ENCODE measurements around the gene CIITA. TPM values are rescaled to one million over a fixed set of nuclear protein-coding genes. Genes with fewer than 3 reads are reported as not detected.
A peak's percentile ranks its signal among the peaks of the same experiment; 100 is the strongest.
"Not testable (repeated sequence)": the region's sequence is repeated elsewhere in the genome, so short reads cannot be mapped to it uniquely, and the experiment has no call there.

CIITA gene
- total RNA-seq, 2 experiments from 2014 or later = 1.8 to 3.2 TPM

DNA sequence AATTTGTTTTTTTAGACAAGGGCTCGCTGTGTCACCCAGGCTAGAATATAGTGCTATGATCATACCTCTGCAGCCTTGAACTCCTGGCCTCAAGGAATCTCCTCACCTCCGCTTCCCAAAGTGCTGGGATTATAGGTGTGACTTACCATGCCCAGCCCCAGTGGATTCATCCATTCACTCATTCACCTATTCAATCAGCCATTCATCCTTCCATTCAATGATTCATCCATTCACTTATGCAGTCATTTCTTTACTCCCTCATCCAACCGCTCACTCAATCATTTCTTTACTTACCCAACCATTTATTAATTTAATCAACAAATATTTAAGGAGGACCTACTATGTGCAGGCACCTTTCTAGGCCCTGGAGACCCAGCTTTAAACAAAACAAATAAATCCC lies 39.5 kb downstream of the CIITA start:
- no peaks in the 10 kb centered on the region for H3K9me3 Mint-ChIP-seq
- no peaks in the 10 kb centered on the region for H3K27me3 Mint-ChIP-seq
- intact Hi-C loops (cut with micrococcal nuclease) = loop anchor here (2.0 to 5.0 kb wide), 2 partner anchors 46 to 104 kb away; no protein-coding TSS in a partner anchor
- peaks cover 15% of the 10 kb centered on the region for H3K4me1 Mint-ChIP-seq (ENCODE audit: low read depth)
- ChIA-PET CTCF (interaction anchor here (0.7 to 4.8 kb wide), 5 partner anchors 172 to 402 kb away, joined by 3 to 36 read pairs (median 7); partner anchors contain the start of gene NUBP1), POLR2A (no interaction called here)
- H3K36me3 Mint-ChIP-seq = no peaks in the 10 kb centered on the region
- DNase-seq = no peak
- H3K4me3 Mint-ChIP-seq = no peak overlapping the region
- H3K27ac Mint-ChIP-seq = no peak overlapping the region

DNA sequence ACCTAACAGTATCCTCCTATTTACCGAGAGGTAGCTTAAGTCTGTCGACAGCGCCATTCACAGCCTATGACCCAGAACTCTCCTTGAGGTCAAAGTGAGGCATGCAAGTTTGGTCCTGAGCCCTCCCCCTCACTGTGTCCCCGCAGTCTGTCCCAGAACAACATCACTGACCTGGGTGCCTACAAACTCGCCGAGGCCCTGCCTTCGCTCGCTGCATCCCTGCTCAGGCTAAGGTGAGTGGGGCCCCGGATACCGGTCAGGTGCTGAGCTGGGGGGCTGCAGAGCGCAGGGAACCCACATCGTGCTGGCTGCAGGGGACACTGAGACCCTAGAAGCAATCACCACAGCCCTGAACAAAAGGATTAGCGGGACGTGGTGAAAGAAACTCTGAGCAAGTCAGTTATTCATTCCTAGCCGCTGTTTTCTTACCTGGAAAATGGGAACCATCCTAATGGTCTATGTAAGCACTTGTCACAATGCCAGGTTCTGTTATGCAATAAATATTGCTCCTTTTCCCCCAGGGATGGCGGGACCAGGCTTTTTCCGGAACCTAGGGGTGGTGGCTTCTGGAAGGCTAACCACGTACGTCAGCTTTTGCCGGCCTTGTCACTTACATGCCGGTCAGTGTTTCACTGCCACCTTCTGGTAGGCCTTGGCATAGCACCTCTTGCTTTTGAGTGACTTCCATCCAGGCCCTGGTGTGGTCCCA lies 41.4 kb downstream of the CIITA start:
- Mint-ChIP-seq H3K27me3 (no peaks in the 10 kb centered on the region), H3K27ac (no peak overlapping the region), H3K36me3 (no peaks in the 10 kb centered on the region), H3K9me3 (no peaks in the 10 kb centered on the region), H3K4me1 (ENCODE audit: low read depth) (peaks cover 15% of the 10 kb centered on the region), H3K4me3 (no peak overlapping the region)
- DNase-seq = peak; percentile 92
- ChIA-PET CTCF (interaction anchor here (0.6 to 4.8 kb wide), 47 partner anchors 8 to 1587 kb away, joined by 3 to 36 read pairs (median 4); partner anchors contain the start of genes CIITA, DEXI and NUBP1), POLR2A (interaction anchor here (0.7 kb wide), 1 partner anchor 175 kb away, joined by 3 read pairs; the partner anchor contains the start of gene NUBP1)
- intact Hi-C loops (cut with micrococcal nuclease) = loop anchor here (1.0 to 5.0 kb wide), 4 partner anchors 22 to 397 kb away; no protein-coding TSS in a partner anchor

DNA sequence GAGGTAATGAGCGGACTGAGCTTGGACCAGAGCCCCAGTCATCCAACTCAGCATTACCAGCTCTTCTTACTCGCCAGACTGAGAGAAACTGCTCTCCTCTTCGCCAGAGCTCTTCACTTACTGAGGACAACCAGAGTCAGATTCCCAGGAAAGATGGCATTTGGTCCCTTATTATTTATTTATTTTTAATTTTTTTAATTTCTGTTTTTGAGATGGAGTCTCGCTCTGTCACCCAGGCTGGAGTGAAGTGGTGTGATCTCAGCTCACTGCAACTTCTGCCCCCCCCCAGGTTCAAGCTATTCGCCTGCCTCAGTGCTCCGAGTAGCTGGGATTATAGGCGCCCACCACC lies 42.0 kb downstream of the CIITA start:
- no peaks in the 10 kb centered on the region for H3K27me3 Mint-ChIP-seq
- intact Hi-C loops (cut with micrococcal nuclease) = loop anchor here (2.0 to 5.0 kb wide), 3 partner anchors 22 to 180 kb away; no protein-coding TSS in a partner anchor
- H3K4me3 Mint-ChIP-seq = no peak overlapping the region
- POLR2A ChIA-PET = no interaction called here
- H3K27ac Mint-ChIP-seq = no peak overlapping the region
- no peaks in the 10 kb centered on the region for H3K36me3 Mint-ChIP-seq
- no peak for DNase-seq
- CTCF ChIA-PET = interaction anchor here (0.6 to 4.8 kb wide), 42 partner anchors 8 to 1586 kb away, joined by 3 to 36 read pairs (median 4); partner anchors contain the start of genes CIITA, DEXI and NUBP1
- peaks cover 15% of the 10 kb centered on the region for H3K4me1 Mint-ChIP-seq (ENCODE audit: low read depth)
- no peaks in the 10 kb centered on the region for H3K9me3 Mint-ChIP-seq

DNA sequence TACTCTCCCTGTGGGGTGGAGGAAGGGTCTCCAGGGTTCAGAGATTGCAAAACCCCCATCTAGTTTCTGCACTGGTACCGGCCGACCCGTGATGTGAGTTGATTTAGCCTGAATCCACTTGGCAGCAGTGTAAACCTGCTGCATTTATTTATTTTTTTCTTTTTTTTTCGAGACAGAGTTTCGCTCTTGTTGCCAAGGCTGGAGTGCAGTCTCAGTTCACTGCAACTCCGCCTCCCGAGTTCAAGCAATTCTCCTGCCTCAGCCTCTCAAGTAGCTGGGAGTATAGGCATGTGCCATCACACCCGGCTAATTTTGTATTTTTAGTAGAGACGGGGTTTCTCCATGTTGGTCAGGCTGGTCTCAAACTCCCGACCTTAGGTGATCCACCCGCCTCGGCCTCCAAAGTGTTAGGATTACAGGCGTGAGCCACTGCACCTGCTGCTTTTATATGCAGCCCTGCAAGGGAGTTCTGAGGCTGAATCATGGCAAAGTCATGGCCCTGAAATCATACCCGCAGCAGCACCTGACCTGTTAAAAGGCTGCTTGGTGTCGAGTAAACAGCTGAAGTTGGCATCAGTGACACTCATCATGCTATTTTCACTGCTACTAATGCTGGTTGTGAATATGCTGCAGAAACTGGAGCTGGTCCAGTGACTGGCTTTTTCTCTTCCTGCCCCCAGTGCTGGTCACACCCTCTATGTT lies 43.9 kb downstream of the CIITA start:
- intact Hi-C loops (cut with micrococcal nuclease) = no loop called here
- Mint-ChIP-seq H3K27me3 (no peaks in the 10 kb centered on the region), H3K36me3 (peaks cover 5% of the 10 kb centered on the region), H3K4me3 (no peak overlapping the region), H3K4me1 (ENCODE audit: low read depth) (peaks cover 8% of the 10 kb centered on the region), H3K27ac (no peak overlapping the region), H3K9me3 (no peaks in the 10 kb centered on the region)
- CTCF ChIA-PET = no interaction called here
- no peak for DNase-seq
- POLR2A ChIA-PET = no interaction called here

DNA sequence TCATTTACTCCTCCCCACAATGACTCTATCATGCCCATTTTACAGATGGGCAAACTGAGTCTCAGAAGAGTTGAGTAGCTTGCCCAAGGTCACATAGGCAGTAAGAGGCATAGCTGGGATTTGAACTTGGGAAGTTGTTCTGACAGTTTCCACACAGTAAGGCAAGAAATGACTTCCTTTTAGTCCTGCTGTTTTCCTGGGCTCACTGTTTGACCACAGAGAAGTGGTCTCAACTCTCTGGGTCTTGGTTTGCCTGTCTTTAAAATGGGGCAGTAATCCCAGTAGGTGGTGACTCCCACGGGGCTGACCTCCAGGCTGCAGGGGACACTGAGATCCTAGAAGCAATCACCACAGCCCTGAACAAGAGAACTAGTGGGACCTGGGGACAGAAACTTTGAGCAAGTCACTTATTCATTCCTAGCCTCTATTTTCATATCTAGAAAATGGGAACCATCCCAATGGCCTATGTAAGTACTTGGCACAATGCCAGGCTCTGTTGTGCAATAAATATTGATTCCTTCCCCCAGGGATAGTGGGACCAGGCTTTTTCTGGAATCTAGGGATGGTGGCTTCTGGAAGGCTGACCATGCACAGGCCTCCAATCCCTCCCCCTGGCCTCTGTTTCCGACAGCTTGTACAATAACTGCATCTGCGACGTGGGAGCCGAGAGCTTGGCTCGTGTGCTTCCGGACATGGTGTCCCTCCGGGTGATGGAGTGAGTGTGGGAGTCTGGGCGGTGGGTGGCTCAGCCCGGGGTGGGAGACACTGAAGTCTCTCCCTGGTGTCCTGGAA lies 44.7 kb downstream of the CIITA start:
- Mint-ChIP-seq H3K27me3 (no peaks in the 10 kb centered on the region), H3K4me3 (no peak overlapping the region), H3K4me1 (ENCODE audit: low read depth) (peaks cover 2% of the 10 kb centered on the region), H3K27ac (no peak overlapping the region), H3K36me3 (peaks cover 12% of the 10 kb centered on the region), H3K9me3 (no peaks in the 10 kb centered on the region)
- POLR2A ChIA-PET = no interaction called here
- intact Hi-C loops (cut with micrococcal nuclease) = no loop called here
- CTCF ChIA-PET = interaction anchor here (1.3 to 1.4 kb wide), 2 partner anchors 17 to 407 kb away, joined by 4 read pairs; no protein-coding TSS in a partner anchor
- DNase-seq = no peak

DNA sequence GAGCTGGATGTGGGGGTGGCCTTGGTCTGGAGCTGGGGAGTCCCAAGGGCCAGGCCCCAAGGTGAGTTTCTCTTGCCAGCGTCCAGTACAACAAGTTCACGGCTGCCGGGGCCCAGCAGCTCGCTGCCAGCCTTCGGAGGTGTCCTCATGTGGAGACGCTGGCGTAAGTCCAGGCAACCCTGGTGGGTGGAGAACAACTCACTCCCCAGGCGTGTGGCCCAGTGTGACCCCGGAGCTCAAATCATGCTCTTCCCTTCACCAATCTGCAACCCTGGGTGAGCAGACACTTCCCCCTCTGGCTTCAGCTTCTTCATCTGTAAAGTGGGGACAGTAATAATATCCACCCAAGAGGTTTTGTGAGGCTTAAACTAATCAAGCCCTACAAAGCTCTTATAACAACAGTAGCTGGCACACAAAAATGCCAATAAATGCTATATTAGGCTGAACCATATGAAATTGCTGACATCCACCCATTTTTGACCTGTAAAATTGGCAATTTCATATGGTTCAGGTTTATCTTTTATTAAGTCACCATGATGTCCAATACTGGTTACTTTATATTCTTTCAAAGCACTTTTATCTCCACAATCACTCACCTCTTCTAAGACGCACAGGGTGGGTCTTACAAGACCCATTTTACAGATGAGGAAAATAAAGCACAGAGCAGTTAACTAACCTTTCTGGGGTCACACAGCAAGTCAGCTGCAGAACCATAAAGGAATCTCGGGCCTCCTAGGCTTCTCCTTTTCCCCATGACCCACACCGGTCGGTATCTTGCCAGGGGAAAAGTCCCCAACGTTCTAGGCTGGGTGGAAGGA lies 45.5 kb downstream of the CIITA start:
- H3K27me3 Mint-ChIP-seq = no peaks in the 10 kb centered on the region
- H3K27ac Mint-ChIP-seq = no peak overlapping the region
- no peaks in the 10 kb centered on the region for H3K9me3 Mint-ChIP-seq
- H3K4me3 Mint-ChIP-seq = no peak overlapping the region
- no peak for DNase-seq
- peaks cover 2% of the 10 kb centered on the region for H3K4me1 Mint-ChIP-seq (ENCODE audit: low read depth)
- H3K36me3 Mint-ChIP-seq = peaks cover 19% of the 10 kb centered on the region
- intact Hi-C loops (cut with micrococcal nuclease) = no loop called here
- CTCF ChIA-PET = interaction anchor here (1.1 to 1.4 kb wide), 3 partner anchors 14 to 408 kb away, joined by 3 to 4 read pairs (median 4); no protein-coding TSS in a partner anchor
- POLR2A ChIA-PET = no interaction called here

DNA sequence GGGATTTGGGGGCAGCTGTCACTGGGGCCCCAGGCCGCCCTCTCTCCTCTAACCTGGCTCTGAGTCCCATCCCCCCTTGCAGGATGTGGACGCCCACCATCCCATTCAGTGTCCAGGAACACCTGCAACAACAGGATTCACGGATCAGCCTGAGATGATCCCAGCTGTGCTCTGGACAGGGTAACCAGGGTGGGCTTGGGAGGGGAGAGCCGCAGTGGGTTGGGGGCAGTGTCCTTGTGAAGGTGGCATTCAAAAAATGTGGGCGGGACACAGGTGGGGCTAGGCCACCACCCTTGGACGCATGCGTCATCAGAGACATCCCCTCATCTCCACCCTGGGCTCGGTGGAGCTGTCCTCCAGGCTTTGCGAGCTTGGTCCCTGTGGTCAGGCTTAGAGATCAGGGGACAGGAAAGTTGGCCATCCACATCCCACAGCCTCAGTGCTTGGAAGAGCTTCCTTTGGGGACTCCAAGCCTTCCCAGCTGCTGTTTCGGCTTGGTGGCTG lies 46.2 kb downstream of the CIITA start:
- Mint-ChIP-seq H3K27me3 (no peaks in the 10 kb centered on the region), H3K27ac (no peak overlapping the region), H3K4me1 (ENCODE audit: low read depth) (peaks cover 2% of the 10 kb centered on the region), H3K9me3 (no peaks in the 10 kb centered on the region), H3K36me3 (peaks cover 24% of the 10 kb centered on the region), H3K4me3 (no peak overlapping the region)
- DNase-seq = no peak
- ChIA-PET POLR2A (no interaction called here), CTCF (interaction anchor here (1.1 kb wide), 1 partner anchor 14 kb away, joined by 3 read pairs; no protein-coding TSS in a partner anchor)
- intact Hi-C loops (cut with micrococcal nuclease) = no loop called here

DNA sequence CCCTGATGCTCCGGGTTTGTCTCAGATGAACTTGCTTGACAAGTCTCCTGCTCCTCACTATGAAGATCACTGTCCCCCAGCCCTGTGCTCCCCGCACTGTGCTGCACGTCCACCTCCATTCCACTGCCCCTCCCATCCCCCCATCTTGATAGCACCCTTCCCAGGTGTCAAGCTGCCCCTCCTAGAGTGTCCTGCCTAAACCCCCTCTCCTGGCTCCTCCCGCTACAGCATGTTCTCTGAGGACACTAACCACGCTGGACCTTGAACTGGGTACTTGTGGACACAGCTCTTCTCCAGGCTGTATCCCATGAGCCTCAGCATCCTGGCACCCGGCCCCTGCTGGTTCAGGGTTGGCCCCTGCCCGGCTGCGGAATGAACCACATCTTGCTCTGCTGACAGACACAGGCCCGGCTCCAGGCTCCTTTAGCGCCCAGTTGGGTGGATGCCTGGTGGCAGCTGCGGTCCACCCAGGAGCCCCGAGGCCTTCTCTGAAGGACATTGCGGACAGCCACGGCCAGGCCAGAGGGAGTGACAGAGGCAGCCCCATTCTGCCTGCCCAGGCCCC lies 46.7 kb downstream of the CIITA start:
- peaks cover 28% of the 10 kb centered on the region for H3K36me3 Mint-ChIP-seq
- no peak overlapping the region for H3K4me3 Mint-ChIP-seq
- intact Hi-C loops (cut with micrococcal nuclease) = no loop called here
- POLR2A ChIA-PET = no interaction called here
- peaks cover 2% of the 10 kb centered on the region for H3K4me1 Mint-ChIP-seq (ENCODE audit: low read depth)
- DNase-seq = no peak
- CTCF ChIA-PET = interaction anchor here (1.1 kb wide), 1 partner anchor 13 kb away, joined by 3 read pairs; no protein-coding TSS in a partner anchor
- H3K27me3 Mint-ChIP-seq = no peaks in the 10 kb centered on the region
- no peaks in the 10 kb centered on the region for H3K9me3 Mint-ChIP-seq
- no peak overlapping the region for H3K27ac Mint-ChIP-seq

DNA sequence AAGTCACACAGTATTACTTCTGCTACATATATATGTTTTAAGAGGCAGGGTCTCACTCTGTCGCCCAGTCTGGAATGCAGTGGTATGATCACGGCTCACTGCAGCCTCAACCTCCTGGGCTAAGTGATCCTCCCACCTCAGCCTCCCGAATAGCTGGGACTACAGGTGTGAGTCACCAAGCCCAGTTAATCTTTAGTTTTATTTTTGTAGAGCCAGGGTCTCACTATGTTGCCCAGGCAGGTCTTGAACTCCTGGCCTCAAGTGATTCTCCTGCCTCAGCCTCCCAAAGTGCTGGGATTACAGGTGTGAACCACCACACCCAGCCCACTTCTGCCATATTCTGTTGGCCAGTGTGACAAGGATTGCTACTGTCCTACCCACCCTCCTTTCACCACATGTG lies 48.3 kb downstream of the CIITA start:
- H3K9me3 Mint-ChIP-seq; CTCF ChIA-PET; POLR2A ChIA-PET; H3K4me1 Mint-ChIP-seq (ENCODE audit: low read depth); H3K27me3 Mint-ChIP-seq; DNase-seq; intact Hi-C loops (cut with micrococcal nuclease); H3K4me3 Mint-ChIP-seq; H3K27ac Mint-ChIP-seq: not testable (repeated sequence)
- H3K36me3 Mint-ChIP-seq = peaks cover 29% of the 10 kb centered on the region

DNA sequence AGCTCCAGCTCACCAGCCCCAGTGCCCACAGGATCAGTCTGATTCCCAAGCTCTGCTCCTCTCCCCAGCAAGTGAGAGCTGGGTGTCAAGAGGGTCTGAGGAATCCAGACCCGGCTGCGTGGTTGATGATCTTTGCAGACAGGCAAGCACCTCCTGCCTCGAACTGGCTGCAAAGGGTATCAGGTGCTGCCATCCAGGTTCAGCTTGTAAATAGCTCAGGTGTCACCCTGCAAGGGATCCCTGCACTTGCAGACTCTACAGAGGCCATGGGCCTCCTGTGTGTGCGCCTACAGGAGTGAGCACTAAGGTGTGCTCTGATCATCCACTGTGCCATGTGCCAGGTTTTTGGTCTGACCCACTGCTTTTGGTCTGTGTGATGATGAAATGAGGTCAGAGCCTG lies 49.1 kb downstream of the CIITA start:
- ChIA-PET CTCF (interaction anchor here (0.9 kb wide), 1 partner anchor 7 kb away, joined by 6 read pairs; no protein-coding TSS in a partner anchor), POLR2A (no interaction called here)
- intact Hi-C loops (cut with micrococcal nuclease) = no loop called here
- Mint-ChIP-seq H3K9me3 (no peaks in the 10 kb centered on the region), H3K27me3 (no peaks in the 10 kb centered on the region), H3K4me1 (ENCODE audit: low read depth) (no peaks in the 10 kb centered on the region), H3K4me3 (no peak overlapping the region), H3K36me3 (peaks cover 29% of the 10 kb centered on the region), H3K27ac (no peak overlapping the region)
- no peak for DNase-seq

DNA sequence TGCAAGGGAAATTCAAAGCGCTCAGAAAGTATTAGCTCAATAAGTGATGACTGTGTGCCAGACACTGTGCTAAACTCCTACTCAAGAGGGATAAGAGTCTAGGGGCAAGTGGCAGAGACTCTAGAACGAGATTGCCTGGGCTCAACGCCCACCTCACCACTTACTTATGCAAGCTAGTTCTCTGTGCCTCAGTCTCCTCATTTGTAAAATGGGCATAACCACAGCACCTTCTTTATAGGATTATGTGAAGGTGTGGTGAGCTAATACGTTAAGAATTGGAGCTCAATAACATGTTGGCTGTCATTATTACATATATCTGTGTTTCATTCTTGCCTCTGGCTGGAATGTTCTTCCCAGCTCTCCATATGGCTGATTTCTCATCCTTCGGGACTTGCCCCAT lies 49.9 kb downstream of the CIITA start:
- no peaks in the 10 kb centered on the region for H3K9me3 Mint-ChIP-seq
- intact Hi-C loops (cut with micrococcal nuclease) = no loop called here
- no peak overlapping the region for H3K4me3 Mint-ChIP-seq
- no peak overlapping the region for H3K27ac Mint-ChIP-seq
- no peaks in the 10 kb centered on the region for H3K4me1 Mint-ChIP-seq (ENCODE audit: low read depth)
- no peak for DNase-seq
- POLR2A ChIA-PET = no interaction called here
- peaks cover 31% of the 10 kb centered on the region for H3K36me3 Mint-ChIP-seq
- CTCF ChIA-PET = interaction anchor here (0.9 to 1.1 kb wide), 2 partner anchors 8 to 406 kb away, joined by 3 to 6 read pairs; no protein-coding TSS in a partner anchor
- H3K27me3 Mint-ChIP-seq = no peaks in the 10 kb centered on the region

Data from activated CD4-positive, alpha-beta memory T cell treated with anti-CD3 and anti-CD28 coated beads for 36 hours (primary cell).